GM19043 (cell line): ENCODE data around the gene KCNH6.

Experiments
- ATAC-seq: cut with Tn5 transposase; IDR thresholded peaks from one replicate; pipeline ENCODE4 v1.9.1; 2021; ENCODE audit warnings: low read depth; ENCODE audit not compliant: unreplicated experiment

Gene KCNH6

GRCh38 chr17:63547083-63547523, 23.9 kb downstream of the KCNH6 start:
- no peak for ATAC-seq

- ATAC-seq: peak; percentile 13
These were observed 26.3 kb downstream of the KCNH6 start for GRCh38 chr17:63549289-63549945.

- peak; percentile 94 for ATAC-seq
These were observed 27.0 kb downstream of the KCNH6 start, which contains the start of gene DCAF7 for GRCh38 chr17:63549946-63550816. DCAF7 (plus strand) TSS chr17:63550477; CDS start chr17:63550678, 201 bp downstream.

GRCh38 chr17:63550817-63551639, 27.9 kb downstream of the KCNH6 start:
- no peak for ATAC-seq

DNA sequence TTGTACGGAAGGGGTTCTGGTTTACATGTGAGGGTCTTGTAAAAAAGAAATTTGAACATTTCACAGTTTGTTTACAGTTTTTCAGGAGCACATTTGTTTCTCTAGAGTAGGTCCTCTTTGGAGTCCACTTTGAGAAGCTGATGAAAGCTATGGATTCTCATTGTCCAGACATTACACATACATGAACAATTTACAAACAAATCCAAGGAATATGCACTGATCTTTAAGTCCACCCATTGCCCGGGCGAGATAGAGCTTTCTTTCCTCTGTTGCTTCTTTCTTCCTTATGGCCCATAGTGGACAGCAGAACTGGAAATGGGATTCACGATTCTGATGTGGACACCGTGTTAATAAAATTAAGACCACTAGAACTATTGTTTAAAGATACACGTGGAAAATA, 29.1 kb downstream of the KCNH6 start:
- ATAC-seq: no peak

- no peak for ATAC-seq
These were observed 32.5 kb downstream of the KCNH6 start for GRCh38 chr17:63555500-63556156.

DNA sequence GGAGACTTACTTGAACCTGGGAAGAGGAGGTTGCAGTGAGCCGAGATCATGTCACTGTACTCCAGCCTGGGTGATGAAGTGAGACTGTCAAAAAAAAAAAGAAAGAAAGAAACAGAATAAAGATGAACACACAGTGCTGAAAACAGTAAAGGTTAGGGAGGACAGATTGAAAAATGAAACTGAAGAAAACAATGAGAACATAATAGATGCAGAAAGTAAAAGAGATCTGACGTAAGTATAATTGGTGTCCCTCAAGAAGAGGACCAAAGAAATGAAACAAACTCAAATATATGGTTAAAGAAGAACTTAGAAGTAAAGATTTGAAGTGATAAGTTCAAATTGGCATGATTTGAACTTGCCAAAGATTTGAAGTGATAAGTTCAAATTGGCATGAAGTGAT, 34.3 kb downstream of the KCNH6 start:
- ATAC-seq: no peak

DNA sequence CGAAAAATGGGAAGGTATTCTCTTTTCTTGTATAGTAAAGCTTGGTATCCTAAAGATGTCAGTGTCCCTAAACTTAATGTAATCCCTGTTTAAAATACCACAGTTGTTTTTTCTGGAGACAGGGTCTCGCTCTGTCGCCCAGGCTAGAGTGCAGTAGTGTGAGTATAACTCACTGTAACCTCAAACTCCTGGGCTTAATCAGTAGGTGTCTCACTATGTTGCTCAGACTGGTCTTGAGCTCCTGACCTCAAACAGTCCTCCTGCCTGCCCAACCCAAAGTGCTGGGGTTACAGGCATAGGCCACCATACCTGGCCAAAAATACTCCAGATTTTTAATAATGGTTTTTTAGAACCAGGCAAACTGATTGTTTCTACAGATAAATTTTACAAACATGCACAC, 35.3 kb downstream of the KCNH6 start:
- ATAC-seq: no peak

DNA sequence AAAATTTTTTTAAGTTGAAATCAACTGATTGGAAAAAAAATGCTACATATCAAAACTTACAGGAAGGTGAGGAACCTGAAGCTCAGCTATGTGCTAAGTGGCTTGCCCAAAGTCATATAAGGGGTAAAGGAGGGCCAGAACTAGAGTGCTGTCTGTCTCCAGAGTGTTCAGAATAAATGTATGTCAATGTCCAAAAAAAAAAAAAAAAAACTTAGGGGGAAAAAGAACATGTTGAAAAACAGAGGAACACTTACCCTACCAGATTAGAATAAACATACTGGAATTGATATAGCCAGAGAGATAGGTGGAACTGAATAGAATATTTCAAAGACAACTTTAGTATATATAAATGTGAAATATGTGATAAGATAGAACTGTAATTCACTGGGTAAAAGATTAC, 38.7 kb downstream of the KCNH6 start:
- no peak for ATAC-seq

DNA sequence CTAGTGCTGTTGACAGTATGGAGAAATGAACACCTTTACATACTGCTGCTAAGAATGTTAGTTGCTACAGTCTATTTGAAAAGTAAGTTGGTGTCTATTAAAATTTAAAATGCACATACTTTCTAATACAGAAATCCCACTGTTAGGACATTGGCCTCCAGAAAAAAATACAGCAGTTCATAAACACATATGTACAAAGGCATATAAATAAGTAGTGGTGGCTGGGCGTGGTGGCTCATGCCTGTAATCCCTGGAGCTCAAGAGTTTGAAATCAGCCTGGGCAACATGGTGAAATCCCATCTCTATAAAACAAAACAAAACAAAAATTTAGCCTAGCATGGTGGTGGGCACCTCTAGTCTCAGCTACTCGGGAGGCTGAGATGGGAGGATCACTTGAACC, 40.2 kb downstream of the KCNH6 start:
- ATAC-seq: no peak

DNA sequence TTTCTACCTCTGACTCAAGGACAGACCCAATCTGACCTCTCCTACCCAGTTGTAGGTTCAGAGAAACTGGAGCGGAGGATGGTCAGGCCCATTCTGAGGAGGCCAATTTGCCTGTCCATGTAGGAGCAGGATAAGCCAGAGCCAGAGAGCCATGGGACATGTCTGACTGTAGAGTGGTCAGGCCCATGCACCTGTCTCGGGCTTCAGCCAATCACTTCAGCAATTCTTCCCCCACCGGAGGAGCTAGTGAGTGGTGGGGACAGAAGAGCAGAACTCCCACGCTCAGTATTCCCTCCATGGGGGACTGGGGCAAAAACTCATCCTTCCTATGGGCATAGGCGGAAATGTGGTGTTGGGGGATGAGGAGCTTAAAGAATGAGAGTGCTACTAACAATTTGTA, 41.4 kb downstream of the KCNH6 start:
- ATAC-seq: no peak

DNA sequence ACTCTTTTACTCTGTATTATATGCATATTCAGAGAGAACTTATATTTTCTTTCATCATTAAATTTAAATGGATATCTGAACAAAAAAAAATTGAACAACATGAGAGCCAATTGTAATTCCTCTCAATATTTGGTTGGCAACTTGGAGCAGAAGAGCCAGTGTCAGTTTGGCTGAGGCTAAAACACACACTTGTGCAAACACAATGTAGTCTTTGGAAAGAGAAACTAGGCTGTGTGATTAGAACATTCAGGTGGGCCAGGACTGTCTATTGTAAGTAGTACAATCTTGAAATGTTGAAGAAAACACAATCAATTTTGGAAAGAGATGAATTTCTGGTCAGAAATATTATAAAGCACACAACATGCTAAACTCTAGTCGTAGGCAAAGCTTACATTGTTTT, 44.1 kb downstream of the KCNH6 start:
- ATAC-seq: no peak

- no peak for ATAC-seq
These were observed 45.4 kb downstream of the KCNH6 start for GRCh38 chr17:63568563-63568962.

DNA sequence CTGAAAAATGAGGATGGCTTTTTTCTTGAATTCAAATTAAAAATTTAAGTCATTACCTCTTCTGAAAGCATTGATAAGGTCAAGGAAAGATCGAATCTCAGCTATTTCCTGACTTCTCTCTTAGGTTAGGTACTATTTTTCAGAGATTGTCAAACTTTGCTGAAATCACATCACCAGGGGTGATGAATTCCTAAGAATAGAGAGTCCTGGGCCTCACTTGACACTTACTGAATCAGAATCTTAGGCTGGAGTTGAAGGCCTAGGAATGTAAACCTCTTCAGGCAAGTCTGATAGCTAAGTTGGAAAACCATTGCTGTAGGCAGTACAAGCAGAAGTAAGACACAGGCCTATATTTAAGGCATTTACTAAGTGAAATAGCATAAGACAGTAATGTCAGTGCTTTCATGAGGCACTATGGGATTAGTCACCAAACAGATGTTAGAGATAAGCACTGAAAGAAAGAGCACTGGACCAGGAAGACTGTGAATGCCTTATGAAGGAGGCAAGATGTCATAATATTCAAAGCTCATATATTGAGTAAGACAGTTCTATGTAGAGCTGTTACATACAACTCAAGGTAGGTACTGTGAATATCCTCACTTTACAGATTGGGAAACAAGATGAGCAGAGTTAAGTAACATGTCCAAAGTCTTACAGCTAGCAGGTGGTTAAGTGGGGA, 48.6 kb downstream of the KCNH6 start:
- ATAC-seq: no peak

DNA sequence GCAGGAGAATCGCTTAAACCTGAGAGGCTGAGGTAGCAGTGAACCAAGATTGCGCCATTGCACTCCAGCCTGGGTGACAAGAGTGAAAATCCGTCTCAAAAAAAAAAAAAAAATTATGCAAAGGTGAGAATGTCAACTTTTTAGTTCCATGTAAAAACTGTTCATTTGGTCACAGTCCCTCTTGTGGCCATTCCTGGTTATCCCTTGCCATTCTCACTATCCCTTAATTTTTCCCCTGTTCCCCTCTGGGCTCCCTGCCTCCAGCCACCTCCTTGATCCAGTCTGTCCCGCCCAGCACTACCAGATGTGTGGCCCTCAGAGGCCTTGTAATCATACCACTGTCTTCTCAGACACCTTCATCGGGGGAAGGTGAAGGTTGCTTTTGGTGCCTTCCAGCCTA, 50.5 kb downstream of the KCNH6 start:
- ATAC-seq: no peak

DNA sequence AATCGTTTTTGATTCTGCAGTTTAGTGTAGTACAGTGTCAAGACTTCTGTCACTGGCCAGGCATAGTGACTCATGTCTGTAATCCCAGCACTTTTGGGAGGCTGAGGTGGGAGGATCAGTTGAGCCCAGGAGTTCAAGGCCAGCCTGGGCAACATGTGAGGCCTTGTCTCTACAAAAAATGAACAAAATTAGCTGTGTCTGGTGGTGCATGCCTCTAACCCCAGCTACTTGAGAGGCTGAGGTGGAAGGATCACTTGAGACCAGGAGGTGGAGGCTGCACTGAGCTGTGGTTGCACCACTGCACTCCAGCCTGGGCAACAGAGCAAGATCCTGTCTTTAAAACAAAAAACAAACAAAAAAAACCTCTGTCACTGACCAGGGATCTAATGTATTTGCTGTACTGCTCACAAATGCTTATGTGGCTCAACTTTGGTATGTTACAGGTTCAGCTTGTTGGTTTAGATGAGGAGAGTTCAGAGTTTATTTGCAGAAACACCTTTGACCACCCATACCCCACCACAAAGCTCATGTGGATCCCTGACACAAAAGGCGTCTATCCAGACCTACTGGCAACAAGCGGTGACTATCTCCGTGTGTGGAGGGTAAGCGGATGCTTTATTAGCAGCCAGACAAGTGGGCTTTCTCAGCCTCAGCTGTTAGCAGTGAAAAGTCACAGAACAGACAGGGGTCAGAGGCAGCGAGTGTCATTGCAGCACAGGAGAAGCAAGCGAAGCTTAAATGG, 55.0 kb downstream of the KCNH6 start:
- ATAC-seq: no peak

DNA sequence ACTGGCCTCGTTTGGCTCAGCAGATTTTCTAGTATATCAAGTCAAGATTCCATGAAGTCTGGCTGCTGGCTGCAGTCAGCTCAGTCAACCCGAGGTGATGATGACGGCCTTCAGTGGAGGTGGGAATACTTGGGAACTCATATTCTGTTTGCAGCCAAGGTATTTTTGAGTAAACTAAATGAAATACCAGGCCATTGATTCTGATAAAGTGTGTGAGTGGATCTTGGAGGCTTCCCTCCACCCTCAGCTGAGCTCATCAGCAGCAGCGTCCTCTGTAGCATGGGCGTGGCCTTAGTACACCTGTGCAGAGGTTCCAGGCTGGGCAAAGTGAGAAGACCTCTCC, 55.6 kb downstream of the KCNH6 start:
- no peak for ATAC-seq

- no peak for ATAC-seq
These were observed 56.5 kb downstream of the KCNH6 start for GRCh38 chr17:63579633-63580032.

- ATAC-seq: no peak
These were observed 64.6 kb downstream of the KCNH6 start for GRCh38 chr17:63587770-63588169.
